WERI-Rb-1 (cell line): Measurements from ENCODE around the gene PLA2R1.
"Not testable (repeated sequence)": the region's sequence is repeated elsewhere in the genome, so short reads cannot be mapped to it uniquely, and the experiment has no call there.

Source experiments
- DNase-seq: peaks from one replicate; pipeline ENCODE4 v3.0.0-alpha.2; 2020
- H3K27ac ChIP-seq: fragments of 250-450 bp; sonication (Bioruptor Pico); 2 replicates; pipeline ENCODE4 v1.5.1; 2020; ENCODE audit warnings: mild to moderate bottlenecking, moderate library complexity
- H3K27me3 ChIP-seq: fragments of 250-450 bp; sonication (Bioruptor Pico); 2 replicates; pipeline ENCODE4 v1.5.1; 2021; ENCODE audit warnings: mild to moderate bottlenecking, low read depth, moderate library complexity; ENCODE audit not compliant: insufficient read depth, severe bottlenecking
- H3K36me3 ChIP-seq: fragments of 250-450 bp; sonication (Bioruptor Pico); 2 replicates; pipeline ENCODE4 v1.5.1; 2020; ENCODE audit warnings: mild to moderate bottlenecking, moderate library complexity
- H3K4me3 ChIP-seq: 2 replicates; pipeline ENCODE4 v1.5.1; 2011; ENCODE audit warnings: low read depth, mild to moderate bottlenecking, control low read depth, low read length
- H3K9me3 ChIP-seq: fragments of 250-450 bp; sonication (Bioruptor Pico); 2 replicates; pipeline ENCODE4 v1.5.1; 2021; ENCODE audit warnings: mild to moderate bottlenecking, moderate library complexity; ENCODE audit not compliant: severe bottlenecking
- TF ChIP-seq, protein P1 (sequence below): IDR thresholded peaks from 2 replicates; pipeline ENCODE4 v1.5.1; 2011; ENCODE audit warnings: low read depth, mild to moderate bottlenecking, control low read depth, inconsistent platforms, low read length

Gene PLA2R1

DNA sequence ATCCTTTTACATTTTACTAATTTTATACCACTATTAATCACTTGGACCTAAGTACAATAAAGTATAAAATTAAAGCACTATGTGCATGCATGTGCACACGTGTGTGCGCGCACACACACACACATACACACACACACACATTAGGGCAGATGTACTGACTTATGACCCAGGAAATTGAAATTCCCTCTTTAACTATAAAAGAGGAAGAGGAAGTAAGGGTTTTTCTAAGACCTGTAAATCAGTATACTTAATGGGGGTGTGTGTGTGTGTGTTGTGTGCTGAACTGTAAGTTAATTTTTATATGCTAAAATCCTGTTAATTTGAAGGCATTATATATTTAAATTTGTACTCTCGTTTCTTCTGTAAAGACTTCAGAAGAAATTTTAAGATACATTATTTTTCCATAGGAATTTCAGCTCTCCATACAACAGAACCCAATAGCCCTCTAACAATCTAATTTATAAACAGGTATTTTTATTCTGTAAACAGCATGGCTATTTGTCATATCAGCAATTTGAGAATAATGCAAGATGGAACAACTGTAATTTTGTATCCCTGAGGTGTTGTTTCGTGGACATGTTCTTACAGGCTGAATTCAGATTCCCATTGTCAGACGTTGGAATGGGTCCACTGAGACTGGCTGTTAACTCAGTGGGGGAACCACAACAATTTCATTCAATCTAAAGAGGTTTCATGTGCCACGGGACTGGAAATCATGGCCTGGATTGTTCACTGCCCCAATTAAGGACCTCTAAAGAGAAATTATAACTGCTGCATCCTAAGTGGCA is 90.9 kb downstream of the PLA2R1 start:
- no peaks in the 10 kb centered on the region for H3K9me3 ChIP-seq
- H3K27me3 ChIP-seq, result no peaks in the 10 kb centered on the region
- TF ChIP-seq, protein P1, sequence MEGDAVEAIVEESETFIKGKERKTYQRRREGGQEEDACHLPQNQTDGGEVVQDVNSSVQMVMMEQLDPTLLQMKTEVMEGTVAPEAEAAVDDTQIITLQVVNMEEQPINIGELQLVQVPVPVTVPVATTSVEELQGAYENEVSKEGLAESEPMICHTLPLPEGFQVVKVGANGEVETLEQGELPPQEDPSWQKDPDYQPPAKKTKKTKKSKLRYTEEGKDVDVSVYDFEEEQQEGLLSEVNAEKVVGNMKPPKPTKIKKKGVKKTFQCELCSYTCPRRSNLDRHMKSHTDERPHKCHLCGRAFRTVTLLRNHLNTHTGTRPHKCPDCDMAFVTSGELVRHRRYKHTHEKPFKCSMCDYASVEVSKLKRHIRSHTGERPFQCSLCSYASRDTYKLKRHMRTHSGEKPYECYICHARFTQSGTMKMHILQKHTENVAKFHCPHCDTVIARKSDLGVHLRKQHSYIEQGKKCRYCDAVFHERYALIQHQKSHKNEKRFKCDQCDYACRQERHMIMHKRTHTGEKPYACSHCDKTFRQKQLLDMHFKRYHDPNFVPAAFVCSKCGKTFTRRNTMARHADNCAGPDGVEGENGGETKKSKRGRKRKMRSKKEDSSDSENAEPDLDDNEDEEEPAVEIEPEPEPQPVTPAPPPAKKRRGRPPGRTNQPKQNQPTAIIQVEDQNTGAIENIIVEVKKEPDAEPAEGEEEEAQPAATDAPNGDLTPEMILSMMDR, result no peak
- H3K27ac ChIP-seq, result no peak overlapping the region
- DNase-seq, result no peak
- H3K36me3 ChIP-seq, result no peaks in the 10 kb centered on the region
- H3K4me3 ChIP-seq, result no peak overlapping the region

DNA sequence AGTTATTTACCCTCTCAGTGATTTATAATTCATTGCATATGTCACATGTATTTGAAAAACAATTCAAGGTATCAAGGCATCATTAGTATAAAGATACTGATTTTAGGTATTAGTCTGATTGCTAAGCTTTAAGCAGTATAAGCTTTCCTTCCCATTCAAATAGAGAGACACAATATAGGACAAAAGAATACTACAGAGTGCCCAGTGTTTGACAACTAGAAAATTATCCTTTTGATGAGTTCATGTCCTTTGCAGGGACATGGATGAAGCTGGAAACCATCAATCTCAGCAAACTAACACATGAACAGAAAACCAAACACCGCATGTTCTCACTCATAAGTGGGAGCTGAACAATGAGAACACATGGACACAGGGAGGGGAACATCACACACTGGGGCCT is 91.9 kb downstream of the PLA2R1 start:
- not testable (repeated sequence) for H3K27me3 ChIP-seq, H3K27ac ChIP-seq, H3K36me3 ChIP-seq, DNase-seq, H3K9me3 ChIP-seq, H3K4me3 ChIP-seq

DNA sequence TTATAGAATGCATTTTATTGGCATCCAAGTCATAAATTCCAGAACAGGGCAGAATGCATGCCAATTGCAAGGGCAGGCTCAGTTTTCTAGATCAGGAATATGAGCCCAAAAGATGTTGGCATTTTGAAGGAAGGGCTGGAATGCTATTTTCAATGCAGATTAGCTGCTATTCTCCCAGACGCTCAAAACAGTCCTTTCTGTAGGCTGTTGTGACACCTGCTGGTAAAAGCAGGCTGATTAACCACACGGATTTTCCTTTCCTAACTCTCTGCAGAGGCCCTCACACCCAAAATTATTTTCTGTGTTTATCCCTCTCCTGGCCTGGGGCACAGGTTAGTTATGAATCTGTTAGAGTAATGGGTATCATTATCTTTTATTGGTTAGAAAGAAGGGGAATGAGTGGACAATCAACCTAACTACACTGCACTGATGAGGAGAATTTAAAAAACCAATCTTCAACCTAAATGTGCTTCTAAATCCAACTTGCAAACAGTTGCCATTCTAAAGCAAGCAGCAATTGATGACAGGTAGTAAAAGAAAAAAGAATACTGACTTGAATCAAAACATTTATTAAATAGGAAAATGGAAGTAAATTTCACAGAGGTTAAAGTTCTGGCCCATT is 94.0 kb downstream of the PLA2R1 start:
- H3K36me3 ChIP-seq, result no peaks in the 10 kb centered on the region
- DNase-seq, result peak; percentile 42
- no peaks in the 10 kb centered on the region for H3K27me3 ChIP-seq
- TF ChIP-seq, protein P1, result peak; percentile 72
- no peak overlapping the region for H3K4me3 ChIP-seq
- no peaks in the 10 kb centered on the region for H3K9me3 ChIP-seq
- H3K27ac ChIP-seq, result no peak overlapping the region

DNA sequence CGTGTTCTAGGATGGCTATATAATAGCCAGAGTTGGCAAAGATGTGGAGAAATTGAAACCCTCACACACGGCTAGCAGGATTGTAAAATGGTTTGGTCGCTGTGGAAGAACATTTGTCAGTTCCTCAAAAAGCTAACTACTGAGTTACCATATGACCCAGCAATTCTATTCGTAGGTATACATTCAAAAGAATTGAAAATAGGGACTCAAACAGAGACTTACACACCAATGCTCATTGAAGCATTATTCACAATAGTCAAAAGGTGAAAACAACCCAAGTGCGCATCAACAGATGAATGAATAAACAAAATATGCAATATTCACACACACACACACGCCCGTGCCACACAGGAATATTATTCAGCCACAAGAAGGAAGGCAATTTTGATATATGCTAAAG is 98.7 kb downstream of the PLA2R1 start:
- Histone ChIP-seq H3K9me3 (no peaks in the 10 kb centered on the region), H3K27me3 (no peaks in the 10 kb centered on the region), H3K36me3 (no peaks in the 10 kb centered on the region), H3K27ac (no peak overlapping the region), H3K4me3 (no peak overlapping the region)
- TF ChIP-seq, protein P1, result no peak
- DNase-seq, result no peak

DNA sequence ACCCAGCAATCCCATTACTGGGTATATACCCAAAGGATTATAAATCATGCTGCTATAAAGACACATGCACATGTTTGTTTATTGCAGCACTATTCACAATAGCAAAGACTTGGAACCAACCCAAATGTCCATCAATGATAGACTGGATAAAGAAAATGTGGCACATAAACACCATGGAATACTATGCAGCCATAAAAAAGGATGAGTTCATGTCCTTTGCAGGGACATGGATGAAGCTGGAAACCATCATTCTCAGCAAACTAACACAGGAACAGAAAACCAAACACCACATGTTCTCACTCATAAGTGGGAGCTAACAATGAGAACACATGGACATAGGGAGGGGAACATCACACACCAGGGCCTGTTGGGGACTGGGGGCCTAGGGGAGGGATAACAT is 99.9 kb downstream of the PLA2R1 start:
- H3K27me3 ChIP-seq, H3K36me3 ChIP-seq, DNase-seq, H3K9me3 ChIP-seq, H3K4me3 ChIP-seq, H3K27ac ChIP-seq: not testable (repeated sequence)

DNA sequence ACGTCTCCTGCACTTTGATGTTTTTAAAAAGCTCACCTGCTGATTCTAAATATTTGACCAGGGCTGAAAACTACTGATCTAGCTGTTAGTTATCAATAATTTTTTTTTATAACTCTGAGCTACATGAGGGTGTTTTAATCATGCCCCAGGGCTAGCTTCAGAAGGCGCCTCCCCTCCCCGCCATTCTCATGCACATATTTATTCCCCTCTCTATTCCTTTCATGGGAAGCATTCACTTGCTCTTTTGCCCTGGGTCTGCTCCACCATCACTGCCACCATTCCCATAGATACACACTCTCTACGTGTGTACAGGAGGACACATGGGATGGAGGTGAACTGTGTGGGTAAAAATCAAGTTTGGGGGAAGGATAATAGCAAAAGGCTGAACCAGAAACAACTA is 101.0 kb downstream of the PLA2R1 start:
- no peaks in the 10 kb centered on the region for H3K36me3 ChIP-seq
- TF ChIP-seq, protein P1, result no peak
- H3K4me3 ChIP-seq, result no peak overlapping the region
- DNase-seq, result no peak
- H3K27ac ChIP-seq, result no peak overlapping the region
- no peaks in the 10 kb centered on the region for H3K9me3 ChIP-seq
- no peaks in the 10 kb centered on the region for H3K27me3 ChIP-seq
